ENCODE data around the gene SCN1B. TPM values are rescaled to one million over a fixed set of nuclear protein-coding genes. Genes with fewer than 3 reads are reported as not detected.

SCN1B gene
- polyA plus RNA-seq, 3 donors: 0.88 to 2.0 (median 1.3) TPM

DNA sequence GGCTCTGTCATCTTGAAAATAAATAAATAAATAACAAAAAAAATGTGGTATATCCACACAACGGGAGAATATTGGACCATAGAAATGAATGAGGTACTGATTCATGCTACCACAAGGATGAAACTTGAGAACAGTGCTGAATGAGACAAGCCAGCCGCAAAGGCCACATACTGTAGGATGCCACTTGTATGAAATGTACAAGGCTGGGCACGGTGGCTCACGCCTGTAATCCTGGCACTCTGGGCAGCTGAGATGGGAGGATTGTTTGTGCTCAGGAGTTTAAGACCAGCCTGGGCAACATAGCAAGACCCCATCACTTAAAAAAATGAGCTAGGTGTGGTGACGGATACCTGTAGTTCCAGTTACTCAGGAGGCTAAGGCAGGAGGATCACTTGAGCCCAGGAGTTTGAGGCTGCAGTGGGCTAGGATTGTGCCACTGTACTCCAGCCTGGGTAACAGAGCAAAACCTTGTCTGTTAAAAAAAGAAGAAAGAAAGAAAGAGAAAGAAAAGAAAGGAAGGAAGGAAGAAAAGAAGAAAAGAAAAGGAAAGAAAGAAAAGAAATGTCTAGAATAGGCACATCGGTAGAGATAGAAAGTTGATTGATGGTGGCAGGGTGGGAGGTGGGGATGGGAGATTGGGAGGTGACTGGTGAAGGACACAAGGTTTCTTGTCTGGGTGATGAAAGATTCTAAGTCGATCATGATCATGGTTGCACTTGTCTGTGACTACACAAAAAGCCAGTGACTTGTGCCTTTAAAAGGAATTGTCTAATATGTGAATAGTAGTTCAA is 31.5 kb downstream of the SCN1B start:
- no peak for DNase-seq (ENCODE audit: extremely low read depth in 1 of 11, low read depth in 9 of 11, low spot score in 4 of 11)

DNA sequence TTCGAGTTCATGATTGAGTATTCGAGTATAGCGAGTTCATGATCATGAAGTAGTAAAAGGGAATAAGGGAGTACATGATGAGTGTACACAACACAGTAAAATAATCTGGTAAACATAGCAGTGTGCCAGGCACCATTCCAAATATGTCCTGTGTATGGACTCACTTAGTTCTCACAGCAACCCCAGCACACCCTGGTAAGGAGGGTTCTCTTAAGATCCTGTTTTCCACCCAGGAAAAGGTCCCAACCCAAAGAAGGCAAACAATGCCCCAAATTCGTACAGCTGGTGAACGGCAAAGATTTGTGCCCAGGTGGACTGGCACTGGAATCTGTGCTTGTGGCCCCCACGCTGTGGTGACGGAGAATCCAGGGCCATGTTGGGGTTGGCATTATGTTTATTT is 32.7 kb downstream of the SCN1B start:
- DNase-seq (ENCODE audit: extremely low read depth in 1 of 11, low read depth in 9 of 11, low spot score in 4 of 11): no peak

DNA sequence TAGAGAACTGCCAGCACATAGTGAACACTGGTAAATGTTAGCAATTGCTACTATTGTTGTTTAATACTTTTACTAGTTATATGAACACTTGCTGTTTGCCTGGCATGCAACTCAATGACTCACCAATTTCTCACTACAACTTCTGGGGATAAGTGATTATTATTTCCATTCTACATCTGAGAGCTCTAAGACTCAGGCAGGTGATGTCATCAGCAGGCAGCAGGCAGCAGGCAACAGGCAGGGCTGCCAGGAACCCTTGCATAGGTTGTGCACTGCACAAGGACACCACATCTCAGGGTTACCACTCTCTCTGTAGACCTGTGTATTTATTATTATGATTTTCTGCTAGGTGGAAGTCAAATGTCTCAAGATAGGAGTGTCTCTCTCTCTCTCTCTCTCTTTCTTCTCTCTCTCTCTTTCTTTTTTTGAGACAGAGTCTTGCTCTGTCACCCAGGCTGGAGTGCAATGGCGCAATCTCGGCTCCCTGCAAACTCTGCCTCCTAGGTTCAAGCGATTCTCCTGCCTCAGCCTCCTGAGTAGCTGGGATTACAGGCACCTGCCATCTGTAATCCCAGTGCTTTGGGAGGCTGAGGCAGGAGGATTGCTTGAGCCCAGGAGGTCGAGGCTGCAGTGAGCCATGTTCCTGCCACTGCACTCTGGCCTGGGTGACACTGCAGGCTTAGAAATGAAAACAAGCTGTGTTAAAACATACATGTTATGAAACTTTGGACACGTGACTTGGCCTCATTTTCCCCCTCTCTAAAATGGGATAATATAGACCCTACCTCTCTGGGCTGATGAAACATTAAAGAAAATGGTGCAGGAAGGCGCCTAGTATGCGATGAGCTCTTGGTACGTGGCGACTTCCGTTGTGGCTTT is 33.9 kb downstream of the SCN1B start:
- no peak for DNase-seq (ENCODE audit: extremely low read depth in 1 of 11, low read depth in 9 of 11, low spot score in 4 of 11)

DNA sequence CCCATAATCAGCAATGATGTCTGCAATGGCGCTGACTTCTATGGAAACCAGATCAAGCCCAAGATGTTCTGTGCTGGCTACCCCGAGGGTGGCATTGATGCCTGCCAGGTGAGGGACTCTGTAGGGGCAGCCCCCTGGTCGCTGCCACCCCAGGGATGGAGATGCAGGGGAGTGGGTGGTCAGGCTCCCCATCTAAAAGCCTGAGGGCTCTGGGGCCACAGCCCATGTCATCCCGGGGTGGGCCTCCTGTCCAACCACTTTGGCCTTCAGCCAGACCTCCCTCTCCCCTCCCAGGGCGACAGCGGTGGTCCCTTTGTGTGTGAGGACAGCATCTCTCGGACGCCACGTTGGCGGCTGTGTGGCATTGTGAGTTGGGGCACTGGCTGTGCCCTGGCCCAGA is 35.3 kb downstream of the SCN1B start:
- no peak for DNase-seq (ENCODE audit: extremely low read depth in 1 of 11, low read depth in 9 of 11, low spot score in 4 of 11)

DNA sequence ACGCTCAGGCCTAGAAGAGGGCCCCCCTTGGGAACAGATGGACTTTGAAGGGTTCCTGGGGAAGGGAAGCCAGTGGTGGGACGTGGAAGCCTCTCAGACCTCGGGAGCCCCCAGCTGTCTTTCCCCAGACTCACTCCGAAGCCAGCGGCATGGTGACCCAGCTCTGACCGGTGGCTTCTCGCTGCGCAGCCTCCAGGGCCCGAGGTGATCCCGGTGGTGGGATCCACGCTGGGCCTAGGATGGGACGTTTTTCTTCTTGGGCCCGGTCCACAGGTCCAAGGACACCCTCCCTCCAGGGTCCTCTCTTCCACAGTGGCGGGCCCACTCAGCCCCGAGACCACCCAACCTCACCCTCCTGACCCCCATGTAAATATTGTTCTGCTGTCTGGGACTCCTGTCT is 35.9 kb downstream of the SCN1B start:
- no peak for DNase-seq (ENCODE audit: extremely low read depth in 1 of 11, low read depth in 9 of 11, low spot score in 4 of 11)

DNA sequence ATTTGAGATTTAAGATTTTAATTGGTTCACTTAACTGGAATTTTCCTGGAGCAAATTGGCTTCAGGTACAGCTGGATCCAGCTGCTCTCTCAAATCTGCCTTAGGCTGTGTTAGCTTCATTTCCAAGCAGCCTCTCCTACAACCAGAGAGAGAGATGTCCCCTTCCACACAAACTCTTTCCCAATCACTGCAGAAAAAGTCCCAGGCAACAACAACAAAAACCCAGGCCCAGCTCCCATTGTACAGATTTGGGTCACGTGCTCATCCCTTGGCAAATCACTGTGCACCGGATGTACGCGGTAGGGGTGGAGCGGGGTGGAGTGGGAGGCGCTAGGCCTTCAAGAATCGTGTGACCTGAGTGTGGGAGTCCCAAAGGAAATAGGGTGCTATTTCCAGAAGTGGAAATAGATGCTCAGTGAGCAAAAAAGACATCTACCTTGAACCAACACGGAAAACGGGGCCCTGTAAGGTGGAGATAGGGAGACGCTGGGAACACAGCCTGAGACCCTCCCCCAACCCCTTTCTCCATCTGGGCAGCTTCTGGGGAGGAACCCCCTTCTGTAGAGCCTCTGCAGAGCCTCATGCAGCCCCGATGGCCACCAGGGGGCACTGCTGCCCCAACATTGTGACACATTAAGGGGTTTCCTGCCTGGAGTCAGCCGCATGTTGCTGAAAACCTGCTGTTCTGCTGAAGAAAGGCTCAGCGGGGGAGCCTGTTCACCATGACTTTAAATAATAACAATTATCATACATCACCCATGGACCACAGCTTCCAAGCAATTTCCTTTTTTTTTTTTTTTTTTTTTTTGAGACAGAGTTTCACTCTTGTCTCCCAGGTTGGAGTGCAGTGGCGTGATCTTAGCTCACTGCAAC is 36.7 kb downstream of the SCN1B start:
- DNase-seq (ENCODE audit: extremely low read depth in 1 of 11, low read depth in 9 of 11, low spot score in 4 of 11): peak; percentile 63 to 82 (median 76)

DNA sequence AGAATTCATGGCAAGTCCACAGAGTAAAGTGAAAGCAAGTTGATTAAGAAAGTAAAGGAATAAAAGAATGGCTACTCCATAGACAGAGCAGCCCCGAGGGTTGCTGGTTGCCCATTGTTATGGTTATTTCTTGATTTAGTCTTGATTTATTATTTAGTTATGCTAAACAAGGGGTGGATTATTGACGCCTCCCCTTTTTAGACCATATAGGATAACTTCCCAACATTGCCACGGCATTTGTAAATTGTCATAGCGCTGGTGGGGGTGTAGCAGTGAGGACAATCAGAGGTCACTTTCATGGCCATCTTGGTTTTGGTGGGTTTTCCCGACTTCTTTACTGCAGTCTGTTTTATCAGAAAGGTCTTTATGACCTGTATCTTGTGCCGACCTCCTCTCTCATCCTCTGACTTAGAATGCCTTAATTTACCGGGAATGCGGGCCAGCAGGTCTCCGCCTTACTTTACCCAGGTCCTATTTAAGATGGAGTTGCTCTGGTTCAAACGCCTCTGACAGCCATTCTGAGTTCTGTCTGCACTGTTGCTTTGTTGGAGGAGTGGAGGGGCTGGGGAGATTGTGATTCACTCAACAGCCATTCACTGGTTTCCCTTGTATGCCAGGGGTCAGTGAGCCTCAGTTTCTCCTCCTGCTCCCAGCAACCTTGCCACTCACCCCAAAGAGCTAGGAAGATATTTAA is 38.8 kb downstream of the SCN1B start:
- no peak for DNase-seq (ENCODE audit: extremely low read depth in 1 of 11, low read depth in 9 of 11, low spot score in 4 of 11)

DNA sequence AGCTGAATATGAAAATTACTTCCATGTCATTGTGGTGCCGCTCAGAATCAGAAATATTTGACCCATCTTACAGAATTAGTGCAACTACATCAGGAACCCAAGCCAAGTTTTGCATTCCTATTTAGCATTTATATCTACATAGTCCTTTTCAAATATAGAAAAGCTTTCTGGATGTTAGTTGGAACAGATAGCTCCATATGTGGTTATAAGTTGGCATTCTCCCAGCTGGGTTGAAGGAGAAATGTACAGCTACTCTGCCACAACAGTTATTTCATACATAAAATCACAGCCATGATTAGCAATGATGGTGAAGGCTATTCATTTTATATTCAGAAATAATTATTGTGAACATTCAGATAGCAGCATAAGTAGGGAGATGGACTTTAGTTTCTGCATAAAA is 39.4 kb downstream of the SCN1B start:
- no peak for DNase-seq (ENCODE audit: extremely low read depth in 1 of 11, low read depth in 9 of 11, low spot score in 4 of 11)

DNA sequence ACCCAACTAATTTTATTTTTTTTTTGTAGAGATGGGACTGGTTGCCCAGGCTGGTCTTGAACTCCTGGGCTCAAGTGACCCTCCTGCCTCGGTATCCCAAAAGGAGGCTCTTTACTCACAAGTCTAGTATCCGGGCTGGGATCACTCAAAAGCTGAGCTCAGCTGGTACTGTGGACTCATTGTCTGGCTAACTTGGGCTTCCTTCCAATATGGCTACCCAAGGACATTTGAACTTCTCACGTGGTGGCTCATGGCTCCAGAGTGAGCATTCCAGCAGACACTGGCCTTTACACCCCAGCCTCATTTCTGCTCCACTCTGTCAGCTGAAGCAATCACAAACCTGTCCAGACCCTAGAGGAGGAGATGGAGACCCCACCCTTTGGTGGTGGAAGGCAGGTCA is 40.2 kb downstream of the SCN1B start:
- no peak for DNase-seq (ENCODE audit: extremely low read depth in 1 of 11, low read depth in 9 of 11, low spot score in 4 of 11)

DNA sequence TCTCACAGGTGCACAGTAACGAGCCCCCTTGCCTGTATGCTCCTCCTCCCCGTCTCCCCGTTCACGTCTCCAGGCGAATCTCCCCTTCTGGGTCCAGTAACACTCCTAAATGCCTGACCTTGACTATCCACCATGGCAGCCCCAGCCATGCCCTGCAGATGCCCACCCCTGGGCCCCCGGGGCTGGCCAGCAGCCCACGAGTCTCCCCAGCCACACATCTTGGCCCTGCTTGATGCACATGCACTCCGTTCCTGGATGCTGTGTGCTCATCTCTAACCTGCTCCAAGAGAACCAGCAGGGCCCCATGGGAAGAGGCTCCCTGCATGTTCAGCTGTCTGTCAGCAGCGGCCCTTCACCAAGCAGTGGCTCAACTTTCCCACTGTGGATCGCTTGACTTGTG is 43.2 kb downstream of the SCN1B start:
- DNase-seq (ENCODE audit: extremely low read depth in 1 of 11, low read depth in 9 of 11, low spot score in 4 of 11): no peak

DNA sequence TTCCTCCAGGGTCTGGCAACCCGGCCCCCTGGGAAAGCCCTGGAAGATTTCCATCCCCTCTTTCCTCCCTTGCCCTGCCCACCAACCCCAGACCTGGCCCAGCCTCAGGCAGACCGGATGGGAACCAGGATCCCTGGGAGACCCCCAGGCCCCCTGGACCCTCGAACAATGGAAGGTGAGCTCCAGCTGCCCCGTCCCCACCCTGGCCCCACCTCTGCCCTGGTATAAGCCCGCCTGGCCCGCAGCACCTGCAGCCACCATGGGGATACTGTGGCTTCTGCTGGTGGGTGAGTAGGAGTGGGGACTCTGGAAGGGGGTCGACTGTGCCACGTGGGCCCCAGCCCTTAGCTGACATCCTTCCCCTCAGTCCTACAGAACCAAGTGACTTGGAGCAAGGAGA is 43.7 kb downstream of the SCN1B start:
- no peak for DNase-seq (ENCODE audit: extremely low read depth in 1 of 11, low read depth in 9 of 11, low spot score in 4 of 11)

DNA sequence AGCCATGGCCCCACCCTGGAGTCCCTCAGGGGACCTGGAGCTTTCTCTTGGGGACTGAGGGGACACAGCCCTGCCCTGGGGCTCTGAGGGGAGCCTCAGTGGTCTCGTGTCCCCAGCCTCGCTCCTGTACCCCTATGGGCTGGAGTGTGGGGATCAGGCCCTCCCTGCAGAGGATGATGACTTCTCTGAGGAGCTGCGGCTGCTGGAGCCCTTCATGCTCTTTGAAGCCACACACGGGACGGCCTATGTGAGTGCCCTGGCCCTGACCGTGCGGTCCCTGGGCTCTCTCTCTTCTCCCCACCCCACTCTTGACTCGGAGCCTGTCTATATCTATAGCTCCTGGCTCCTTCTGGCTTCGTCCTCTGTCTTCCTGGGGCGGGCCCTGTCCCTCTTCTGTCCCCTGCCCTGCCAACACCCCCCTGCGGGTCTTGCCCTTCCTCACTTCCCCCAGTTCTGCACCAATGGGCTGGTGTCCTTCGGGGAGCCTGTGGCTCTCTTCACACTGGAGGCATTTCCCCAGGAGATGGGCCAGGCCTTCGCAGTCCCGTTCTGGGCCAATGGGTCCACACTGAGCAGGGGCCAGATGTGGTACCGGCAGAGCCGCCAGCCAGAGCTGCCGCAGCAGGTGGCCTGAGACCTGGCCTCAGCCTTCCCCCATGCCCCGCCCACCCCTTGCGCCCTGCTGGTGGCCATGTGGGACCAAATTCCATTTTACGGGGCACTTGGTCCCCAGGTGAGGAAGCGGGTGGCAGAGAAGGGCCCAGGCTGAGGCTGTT is 44.3 kb downstream of the SCN1B start:
- DNase-seq (ENCODE audit: extremely low read depth in 1 of 11, low read depth in 9 of 11, low spot score in 4 of 11): no peak

DNA sequence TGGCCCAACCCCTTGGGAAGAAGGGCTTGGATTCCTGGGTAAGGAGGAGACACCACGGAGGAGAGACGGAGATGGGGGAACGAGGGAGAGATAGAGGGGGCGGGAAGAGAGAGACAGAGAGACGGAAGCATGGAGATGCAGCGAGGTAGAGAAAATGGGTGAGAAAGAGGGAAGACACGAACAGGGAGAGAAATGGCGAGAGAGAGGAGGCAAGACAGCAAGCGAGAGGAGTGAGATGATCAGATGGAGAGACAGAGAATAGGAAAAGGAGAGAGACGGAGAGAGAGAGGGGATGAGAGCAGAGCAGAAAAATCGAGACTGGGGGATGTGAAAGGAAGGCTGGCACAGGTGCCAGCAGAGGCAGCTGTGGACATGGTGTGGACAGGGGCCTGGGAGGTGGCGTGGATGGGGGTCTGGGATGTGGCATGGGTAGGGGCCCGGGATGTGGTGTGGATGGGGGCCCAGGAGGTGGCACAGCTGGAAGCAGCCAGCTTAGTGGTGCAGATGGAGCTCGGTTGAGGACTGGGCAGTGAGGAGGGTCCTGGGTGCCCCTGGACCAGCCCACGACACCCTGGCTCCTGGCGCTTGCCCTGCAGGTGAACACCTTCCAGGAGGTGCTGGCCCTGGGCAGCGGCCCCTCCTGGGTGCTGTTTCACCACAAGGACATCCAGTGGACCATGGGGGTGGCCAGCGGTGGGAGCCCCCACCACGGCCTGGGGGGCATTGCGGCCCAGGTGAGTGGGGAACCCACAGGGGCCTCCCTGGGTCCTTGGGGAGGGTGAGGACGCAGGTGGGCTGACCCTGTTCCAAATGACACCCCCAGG is 45.1 kb downstream of the SCN1B start:
- DNase-seq (ENCODE audit: extremely low read depth in 1 of 11, low read depth in 9 of 11, low spot score in 4 of 11): no peak

DNA sequence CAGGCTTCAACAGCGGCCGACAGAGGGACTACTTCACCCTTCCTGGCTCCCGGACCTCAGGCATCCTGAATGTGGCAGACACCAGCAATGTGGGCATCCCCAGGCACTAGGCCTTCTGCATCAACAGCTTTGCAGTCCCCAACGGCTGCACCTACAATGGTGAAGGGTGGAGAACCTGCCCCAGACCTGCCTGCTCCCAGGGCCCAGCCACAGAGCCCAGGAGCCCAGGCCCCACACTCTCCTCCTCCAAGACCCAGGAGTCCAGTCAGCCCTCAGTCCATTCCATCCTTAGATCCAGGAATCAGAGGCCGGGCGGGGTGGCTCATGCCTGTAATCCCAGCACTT is 45.7 kb downstream of the SCN1B start:
- no peak for DNase-seq (ENCODE audit: extremely low read depth in 1 of 11, low read depth in 9 of 11, low spot score in 4 of 11)

DNA sequence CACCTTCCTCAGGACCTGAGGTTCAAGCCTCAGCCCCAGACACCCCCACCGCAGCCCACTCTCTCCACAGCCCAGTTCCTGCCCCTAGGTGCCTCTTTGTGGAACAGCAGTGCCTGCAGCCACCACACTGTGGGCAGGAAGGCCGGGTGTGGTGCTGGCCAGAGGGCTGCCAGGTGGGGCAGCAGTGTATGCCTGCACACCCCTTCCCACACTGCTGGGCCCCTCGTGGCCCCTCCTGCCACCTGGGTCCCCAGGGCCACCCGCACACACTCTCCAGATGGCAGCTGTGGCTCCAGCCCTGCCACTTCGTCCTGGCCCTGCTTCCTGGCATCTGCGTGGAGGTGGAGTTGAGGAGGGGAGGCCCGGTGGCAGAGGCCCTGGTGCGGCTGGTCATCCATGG is 46.4 kb downstream of the SCN1B start:
- no peak for DNase-seq (ENCODE audit: extremely low read depth in 1 of 11, low read depth in 9 of 11, low spot score in 4 of 11)

DNA sequence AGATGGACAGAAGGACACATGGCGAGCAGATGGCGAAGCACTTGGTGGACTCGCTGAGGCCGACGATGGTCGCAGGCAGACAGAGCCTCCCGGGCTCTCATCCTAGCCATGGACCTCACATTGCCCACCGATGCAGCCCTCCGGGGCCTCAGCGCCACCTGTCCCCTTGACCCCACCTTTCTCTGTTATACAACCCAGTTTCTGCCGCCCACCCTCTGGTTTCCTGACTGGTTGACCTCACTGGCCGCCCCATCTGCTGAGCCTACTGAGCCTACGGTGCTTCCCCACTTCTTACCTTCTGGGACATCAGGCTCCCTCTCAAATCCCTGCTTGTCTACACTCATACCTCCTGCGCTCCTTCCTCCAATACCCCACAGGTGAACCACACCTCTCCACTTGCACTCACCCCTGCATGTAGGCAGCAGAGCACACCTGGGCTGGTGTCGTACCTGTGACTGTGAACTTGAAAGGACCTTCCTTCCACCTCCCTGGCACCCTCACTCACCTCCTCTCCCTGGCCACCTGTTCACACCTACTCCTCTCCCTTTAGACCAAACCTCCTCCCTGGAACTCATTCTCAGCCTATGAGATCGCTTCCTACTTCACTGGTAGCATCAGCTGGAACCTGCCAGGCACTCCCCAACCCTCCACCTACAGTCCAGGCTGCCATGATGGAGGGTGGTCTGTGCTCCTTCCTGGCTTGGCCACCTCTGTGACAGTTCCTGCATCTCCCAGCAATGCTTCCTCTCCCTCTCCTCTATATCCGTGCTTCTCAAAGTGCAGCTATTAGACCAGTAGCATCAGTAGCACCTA is 47.3 kb downstream of the SCN1B start:
- no peak for DNase-seq (ENCODE audit: extremely low read depth in 1 of 11, low read depth in 9 of 11, low spot score in 4 of 11)

DNA sequence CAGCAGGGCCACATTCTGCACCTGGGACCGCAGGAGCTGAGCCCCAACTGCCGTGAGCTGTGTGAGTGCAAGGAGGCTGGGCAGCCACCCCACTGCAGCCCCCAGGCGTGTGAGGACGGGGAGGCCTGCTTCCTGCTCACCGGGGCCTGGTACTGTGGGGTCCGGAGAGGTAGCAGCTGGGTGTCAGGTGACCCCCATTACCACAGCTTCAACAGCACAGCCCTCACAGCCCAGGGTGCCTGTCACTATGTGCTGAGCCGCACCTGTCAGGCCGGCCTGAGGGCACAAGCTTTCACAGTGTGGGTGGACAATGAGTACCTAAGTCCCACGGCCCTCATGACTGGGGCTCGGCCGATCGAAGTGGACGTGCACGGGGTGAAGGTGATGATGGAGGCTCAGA is 49.6 kb downstream of the SCN1B start:
- DNase-seq (ENCODE audit: extremely low read depth in 1 of 11, low read depth in 9 of 11, low spot score in 4 of 11): no peak
